Measurements from ENCODE around the gene KIF13A.

KIF13A gene

DNA sequence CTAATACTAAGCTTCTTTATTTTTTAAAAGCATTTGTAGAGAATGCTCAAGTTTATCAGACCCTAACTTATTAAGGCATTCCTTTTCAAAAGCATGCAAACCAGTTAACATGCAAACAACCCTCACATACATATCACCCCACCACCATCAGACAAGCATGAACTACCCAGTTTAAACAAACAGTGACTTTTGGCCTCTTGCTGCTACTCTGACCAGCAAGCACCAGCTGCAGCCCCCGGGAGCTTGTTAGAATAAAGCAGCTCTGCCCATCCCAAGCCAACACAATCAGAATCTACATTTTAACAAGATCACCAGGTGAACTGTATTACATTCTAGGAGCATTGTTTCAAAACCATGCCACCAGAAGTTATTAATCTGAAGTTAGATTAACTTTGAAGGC lies 274.9 kb downstream of the KIF13A start:
- DNase-seq: no peak

DNA sequence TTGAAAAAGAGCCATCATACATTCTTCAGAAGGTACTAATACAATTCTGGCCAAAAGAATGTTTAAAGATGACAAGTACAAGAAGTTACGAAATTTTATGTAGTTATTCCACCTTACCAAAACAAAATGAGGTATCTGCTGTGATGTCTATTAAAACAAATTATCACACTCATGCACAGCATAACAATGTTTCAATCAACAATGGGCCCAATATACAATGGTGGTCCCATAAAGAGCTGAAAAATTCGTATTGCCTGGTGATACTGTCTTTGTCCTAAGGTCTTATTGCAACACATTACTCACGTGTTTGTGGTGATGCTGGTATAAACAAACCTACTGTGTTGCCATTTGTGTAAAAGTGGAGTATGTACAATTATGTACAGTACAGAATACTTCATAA lies 277.1 kb downstream of the KIF13A start:
- no peak for DNase-seq

DNA sequence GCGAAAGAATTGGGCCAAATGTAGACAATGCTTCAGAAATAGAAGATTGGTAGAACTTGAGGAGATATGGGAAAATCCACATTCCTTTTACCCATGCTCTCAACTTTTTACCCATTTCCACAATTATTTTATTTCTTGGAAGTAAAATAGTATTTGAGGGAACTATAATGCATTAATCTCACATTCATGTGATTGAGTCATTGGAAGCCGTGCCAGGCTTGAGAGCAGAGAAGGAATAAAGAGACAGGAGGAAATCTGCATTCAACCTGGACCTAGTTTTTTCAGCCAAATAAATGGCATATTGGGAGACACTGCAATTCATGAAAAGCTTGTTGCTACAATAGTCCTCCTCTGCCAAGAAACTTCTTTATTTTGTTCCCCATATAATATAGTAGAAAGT lies 278.0 kb downstream of the KIF13A start:
- DNase-seq: no peak
